CD8-positive, alpha-beta memory T cell (primary cell): ENCODE results near the gene EBLN2. TPM values are rescaled to one million over a fixed set of nuclear protein-coding genes. Genes with fewer than 3 reads are reported as not detected.
"Not testable (repeated sequence)": the region's sequence is repeated elsewhere in the genome, so short reads cannot be mapped to it uniquely, and the experiment has no call there.

ENCODE experiments used
- CTCF ChIA-PET: fragments of 350-600 bp; sonication (Branson Sonifier 250); formaldehyde crosslinking; loops from one replicate; lab custom pipeline; 2021; ENCODE audit warnings: antibody characterized with exemption; lab: Charles Lee
- POLR2A ChIA-PET: fragments of 350-600 bp; sonication (Branson Sonifier 250); formaldehyde crosslinking; loops from one replicate; lab custom pipeline; 2021; ENCODE audit warnings: antibody characterized with exemption; lab: Charles Lee
- DNase-seq, 5 donors: peaks; one replicate each; pipeline versions ENCODE4 v3.0.0 to v3.0.0-alpha.2; 2020 to 2022; ENCODE audit warnings: mixed read lengths in 1 of 5
- H3K27ac ChIP-seq: one replicate; pipeline ENCODE4 v1.7.0; 2013; ENCODE audit warnings: low read depth, mild to moderate bottlenecking, low read length, moderate library complexity
- H3K27me3 ChIP-seq: 2 replicates; pipeline ENCODE4 v1.7.0; 2013; ENCODE audit warnings: low read length, mild to moderate bottlenecking; ENCODE audit not compliant: insufficient read depth, poor library complexity, severe bottlenecking
- H3K36me3 ChIP-seq: 2 replicates; pipeline ENCODE4 v1.7.0; 2013; ENCODE audit warnings: mild to moderate bottlenecking, low read length, moderate library complexity; ENCODE audit not compliant: insufficient read depth
- H3K4me1 ChIP-seq: 2 replicates; pipeline ENCODE4 v1.7.0; 2013; ENCODE audit warnings: mild to moderate bottlenecking, low read length, moderate library complexity; ENCODE audit not compliant: insufficient read depth
- H3K4me3 ChIP-seq: 2 replicates; pipeline ENCODE4 v1.7.0; 2013; ENCODE audit warnings: mild to moderate bottlenecking, low read length
- H3K9me3 ChIP-seq: 2 replicates; pipeline ENCODE4 v1.7.0; 2013; ENCODE audit warnings: mild to moderate bottlenecking, low read length
- H3K27ac Mint-ChIP-seq, 8 donors: one replicate each; pipeline ENCODE4 v1.8.0; 2020 to 2021; ENCODE audit warnings: mixed read lengths in 8 of 8, mild to moderate bottlenecking in 6 of 8, inconsistent platforms in 3 of 8, moderate library complexity in 3 of 8
- H3K27me3 Mint-ChIP-seq, 2 donors: one replicate each; pipeline ENCODE4 v1.8.0; 2020 to 2021; ENCODE audit warnings: mixed read lengths in 2 of 2, mild to moderate bottlenecking in 1 of 2, moderate library complexity in 1 of 2
- H3K36me3 Mint-ChIP-seq, 3 donors: one replicate each; pipeline ENCODE4 v1.8.0; 2020 to 2021; ENCODE audit warnings: mixed read lengths in 3 of 3, inconsistent platforms in 1 of 3, mild to moderate bottlenecking in 1 of 3
- H3K4me1 Mint-ChIP-seq, 3 donors: one replicate each; pipeline ENCODE4 v1.8.0; 2020 to 2021; ENCODE audit warnings: mixed read lengths in 3 of 3, inconsistent platforms in 1 of 3, mild to moderate bottlenecking in 1 of 3
- H3K4me3 Mint-ChIP-seq, 7 donors: one replicate each; pipeline ENCODE4 v1.8.0; 2020 to 2021; ENCODE audit warnings: mixed read lengths in 7 of 7, mild to moderate bottlenecking in 6 of 7, moderate library complexity in 4 of 7, inconsistent platforms in 2 of 7
- H3K9me3 Mint-ChIP-seq, 5 donors: one replicate each; pipeline ENCODE4 v1.8.0; 2020 to 2022; ENCODE audit warnings: mixed read lengths in 5 of 5, mild to moderate bottlenecking in 3 of 5, moderate library complexity in 2 of 5, inconsistent platforms in 1 of 5
- polyA plus RNA-seq: library from polyadenylated mRNA; unstranded; fragments of 300-500 nt; fragmentation: Illumina TruSeq; gene quantifications from one replicate; pipeline ENCODE4 v1.2.3, GENCODE V29; 2021
- total RNA-seq, 2 experiments: library from RNA; stranded (reverse); gene quantifications; one replicate each; pipeline ENCODE4 v1.2.3, GENCODE V29; 2021

The EBLN2 gene
- total and polyA plus RNA-seq, 3 experiments from 2014 or later = 0.76 to 4.7 (median 3.2) TPM

GRCh38 chr3:73066243-73066642 lies 4.8 kb downstream of the EBLN2 start:
- POLR2A ChIA-PET, H3K9me3 ChIP-seq, H3K27ac ChIP-seq, DNase-seq, H3K9me3 Mint-ChIP-seq, H3K27me3 ChIP-seq, H3K4me3 Mint-ChIP-seq, H3K4me1 ChIP-seq, H3K4me3 ChIP-seq, H3K27me3 Mint-ChIP-seq, H3K27ac Mint-ChIP-seq: not testable (repeated sequence)
- peaks cover 0 to 12% (median 8%) of the 10 kb centered on the region in 3 donors for H3K4me1 Mint-ChIP-seq
- peaks cover 8 to 55% (median 14%) of the 10 kb centered on the region in 3 donors for H3K36me3 Mint-ChIP-seq
- H3K36me3 ChIP-seq = peaks cover 20% of the 10 kb centered on the region
- CTCF ChIA-PET = interaction anchor here (0.7 kb wide), 1 partner anchor 9 kb away, joined by 3 read pairs; no protein-coding TSS in a partner anchor

GRCh38 chr3:73068419-73068818 lies 7.0 kb downstream of the EBLN2 start:
- H3K9me3 Mint-ChIP-seq = no peaks in the 10 kb centered on the region
- DNase-seq = no peak
- POLR2A ChIA-PET = no interaction called here
- Histone ChIP-seq H3K4me1 (no peaks in the 10 kb centered on the region), H3K9me3 (no peaks in the 10 kb centered on the region), H3K27me3 (no peaks in the 10 kb centered on the region), H3K36me3 (peaks cover 3% of the 10 kb centered on the region), H3K27ac (no peak overlapping the region), H3K4me3 (no peak overlapping the region)
- no peaks in the 10 kb centered on the region for H3K27me3 Mint-ChIP-seq
- CTCF ChIA-PET = no interaction called here
- peaks cover 15 to 33% (median 26%) of the 10 kb centered on the region in 3 donors for H3K4me1 Mint-ChIP-seq
- H3K36me3 Mint-ChIP-seq = peaks cover 8 to 35% (median 9%) of the 10 kb centered on the region in 3 donors
- no peak overlapping the region for H3K4me3 Mint-ChIP-seq
- peak overlapping the region in 1 of 8 donors; percentile 12 for H3K27ac Mint-ChIP-seq

GRCh38 chr3:73069187-73069586 lies 7.7 kb downstream of the EBLN2 start:
- no peaks in the 10 kb centered on the region for H3K9me3 Mint-ChIP-seq
- ChIA-PET POLR2A (no interaction called here), CTCF (no interaction called here)
- no peak for DNase-seq
- H3K27ac Mint-ChIP-seq = peak overlapping the region in 1 of 8 donors; percentile 36
- H3K36me3 Mint-ChIP-seq = peaks cover 7 to 28% (median 9%) of the 10 kb centered on the region in 3 donors
- no peaks in the 10 kb centered on the region for H3K27me3 Mint-ChIP-seq
- peaks cover 3% of the 10 kb centered on the region for H3K36me3 ChIP-seq
- H3K27me3 ChIP-seq = no peaks in the 10 kb centered on the region
- H3K27ac ChIP-seq = no peak overlapping the region
- no peak overlapping the region for H3K4me3 Mint-ChIP-seq
- H3K4me1 ChIP-seq = no peaks in the 10 kb centered on the region
- peaks cover 17 to 35% (median 28%) of the 10 kb centered on the region in 3 donors for H3K4me1 Mint-ChIP-seq
- H3K4me3 ChIP-seq = no peak overlapping the region
- H3K9me3 ChIP-seq = no peaks in the 10 kb centered on the region

- Histone ChIP-seq H3K36me3 (no peaks in the 10 kb centered on the region), H3K4me3 (no peak overlapping the region), H3K9me3 (no peaks in the 10 kb centered on the region), H3K27ac (no peak overlapping the region), H3K4me1 (no peaks in the 10 kb centered on the region), H3K27me3 (no peaks in the 10 kb centered on the region)
- no peak for DNase-seq
- peak overlapping the region in 1 of 8 donors; percentile 36 for H3K27ac Mint-ChIP-seq
- no peaks in the 10 kb centered on the region for H3K9me3 Mint-ChIP-seq
- H3K36me3 Mint-ChIP-seq = peaks cover under 1 to 21% (median 3%) of the 10 kb centered on the region in 3 donors
- H3K4me3 Mint-ChIP-seq = no peak overlapping the region
- ChIA-PET POLR2A (no interaction called here), CTCF (no interaction called here)
- peaks cover 20 to 39% (median 30%) of the 10 kb centered on the region in 3 donors for H3K4me1 Mint-ChIP-seq
- H3K27me3 Mint-ChIP-seq = no peaks in the 10 kb centered on the region
Observed at GRCh38 chr3:73069775-73070444, 8.5 kb downstream of the EBLN2 start.

- peaks cover 0 to 12% (median 0%) of the 10 kb centered on the region in 3 donors for H3K36me3 Mint-ChIP-seq
- peaks cover 20 to 39% (median 30%) of the 10 kb centered on the region in 3 donors for H3K4me1 Mint-ChIP-seq
- H3K27ac ChIP-seq = no peak overlapping the region
- H3K27me3 Mint-ChIP-seq = no peaks in the 10 kb centered on the region
- ChIA-PET CTCF (interaction anchor here (1.0 kb wide), 2 partner anchors 15 to 16 kb away, joined by 3 read pairs; no protein-coding TSS in a partner anchor), POLR2A (no interaction called here)
- no peaks in the 10 kb centered on the region for H3K4me1 ChIP-seq
- no peaks in the 10 kb centered on the region for H3K9me3 Mint-ChIP-seq
- no peak overlapping the region for H3K4me3 ChIP-seq
- H3K27me3 ChIP-seq = no peaks in the 10 kb centered on the region
- H3K4me3 Mint-ChIP-seq = no peak overlapping the region
- DNase-seq = no peak
- H3K27ac Mint-ChIP-seq = peak overlapping the region in 5 of 8 donors; percentile 11 to 75 (median 40)
- no peaks in the 10 kb centered on the region for H3K9me3 ChIP-seq
- no peaks in the 10 kb centered on the region for H3K36me3 ChIP-seq
Observed at GRCh38 chr3:73070675-73071575, 9.5 kb downstream of the EBLN2 start.

GRCh38 chr3:73071952-73072351 lies 10.5 kb downstream of the EBLN2 start:
- ChIA-PET CTCF (no interaction called here), POLR2A (no interaction called here)
- Histone ChIP-seq H3K9me3 (no peaks in the 10 kb centered on the region), H3K36me3 (no peaks in the 10 kb centered on the region), H3K27ac (no peak overlapping the region), H3K27me3 (no peaks in the 10 kb centered on the region), H3K4me3 (no peak overlapping the region), H3K4me1 (no peaks in the 10 kb centered on the region)
- no peak for DNase-seq
- Mint-ChIP-seq H3K4me3 (no peak overlapping the region), H3K27me3 (no peaks in the 10 kb centered on the region), H3K9me3 (no peaks in the 10 kb centered on the region), H3K27ac (peak overlapping the region in 3 of 8 donors; percentile 18 to 68 (median 49)), H3K36me3 (peaks cover 0 to 4% (median 0%) of the 10 kb centered on the region in 3 donors), H3K4me1 (peaks cover 20 to 39% (median 30%) of the 10 kb centered on the region in 3 donors)

GRCh38 chr3:73072634-73073033 lies 11.2 kb downstream of the EBLN2 start:
- H3K4me1 ChIP-seq = no peaks in the 10 kb centered on the region
- Mint-ChIP-seq H3K36me3 (peaks cover 0 to 4% (median 0%) of the 10 kb centered on the region in 3 donors), H3K27me3 (no peaks in the 10 kb centered on the region), H3K27ac (peak overlapping the region in 3 of 8 donors; percentile 22 to 61 (median 37)), H3K4me3 (peak overlapping the region in 1 of 7 donors; percentile 32), H3K4me1 (peaks cover 20 to 39% (median 30%) of the 10 kb centered on the region in 3 donors), H3K9me3 (no peaks in the 10 kb centered on the region)
- no peak for DNase-seq
- no peak overlapping the region for H3K27ac ChIP-seq
- H3K9me3 ChIP-seq = no peaks in the 10 kb centered on the region
- H3K36me3 ChIP-seq = no peaks in the 10 kb centered on the region
- ChIA-PET POLR2A (no interaction called here), CTCF (interaction anchor here (1.5 kb wide), 1 partner anchor 13 kb away, joined by 5 read pairs; no protein-coding TSS in a partner anchor)
- H3K4me3 ChIP-seq = no peak overlapping the region
- no peaks in the 10 kb centered on the region for H3K27me3 ChIP-seq
